ENCODE results near the gene RAB21. TPM values are rescaled to one million over a fixed set of nuclear protein-coding genes. Genes with fewer than 3 reads are reported as not detected.

The RAB21 gene
- total and polyA plus RNA-seq, 2 of the 13 experiments (the other 11 are each of a cell fraction or from before 2014, with no cell fraction given): 4.4 to 50.9 TPM

- FAIRE-seq (no peak), DNase-seq (ENCODE audit: low spot score) (no peak), ATAC-seq (no peak)
- Histone ChIP-seq H3K9ac (ENCODE audit: insufficient read depth, low read depth, low read length) (no peak overlapping the region), H3K79me2 (ENCODE audit: insufficient read depth, low read length) (peaks cover 86% of the 10 kb centered on the region), H3K4me1 (ENCODE audit: insufficient read depth, low read length) (no peaks in the 10 kb centered on the region), H4K20me1 (ENCODE audit: insufficient read depth, low read length) (peaks cover 25% of the 10 kb centered on the region), H3K27ac (ENCODE audit: extremely low read length, insufficient read depth, low read length) (no peak overlapping the region), H3K4me3 (replicated peaks in 1 of 3; ENCODE audit: insufficient read depth in 1 of 3, low read depth in 2 of 3, low read length in 3 of 3) (no peak overlapping the region), H3K27me3 (ENCODE audit: control insufficient read depth in 1 of 2, insufficient read depth in 2 of 2, low read length in 2 of 2) (no peaks in the 10 kb centered on the region), H2AFZ (ENCODE audit: low read length) (no peak overlapping the region), H3K4me2 (ENCODE audit: low read depth, low read length) (no peak overlapping the region), H3K36me3 (replicated peaks in 1 of 2; ENCODE audit: control insufficient read depth in 1 of 2, insufficient read depth in 2 of 2, low read length in 2 of 2) (peaks cover 2 to 13% of the 10 kb centered on the region in 2 experiments; a peak in 3 of 5 replicates), H3K9me3 (ENCODE audit: low read length) (no peaks in the 10 kb centered on the region)
- in situ Hi-C loops (cut with HindIII; ENCODE audit: extremely low pct_ligation_motif_present, low pct_unique_long_range_greater_than_20kb) (no loop called here), intact Hi-C loops (cut with micrococcal nuclease; ENCODE audit: unreplicated experiment) (no loop called here)
- no peak for TF ChIP-seq ZNF362 (CRISPR knock-in tag; IDR thresholded peaks at IDR 0.05; ENCODE audit: borderline replicate concordance)
- POLR2A ChIA-PET: interaction anchor here (2.7 kb wide), 1 partner anchor 11 kb away, joined by 6 read pairs; the partner anchor contains the start of gene RAB21
- CTCF ChIA-PET (ENCODE audit: low intra/inter-chr PET ratio, low total read pairs): no interaction called here
- WGBS (ENCODE audit: low lambda C conversion rate): 90% methylated on average over 2 of the region's 2 CpGs
- no TSS peak for BruUV-seq (replicated peaks)
Observed at GRCh38 chr12:71766202-71766601, 11.5 kb downstream of the RAB21 start.

- no peak for ATAC-seq
- no peaks in the 10 kb centered on the region for H3K9me3 ChIP-seq (ENCODE audit: low read length)
- 98% methylated on average over 5 of the region's 5 CpGs for WGBS (ENCODE audit: low lambda C conversion rate)
- no peak overlapping the region for H2AFZ ChIP-seq (ENCODE audit: low read length)
- FAIRE-seq: no peak
- intact Hi-C loops (cut with micrococcal nuclease; ENCODE audit: unreplicated experiment) (no loop called here), in situ Hi-C loops (cut with HindIII; ENCODE audit: extremely low pct_ligation_motif_present, low pct_unique_long_range_greater_than_20kb) (no loop called here)
- H3K27ac ChIP-seq (ENCODE audit: extremely low read length, insufficient read depth, low read length): no peak overlapping the region
- peaks cover 6 to 22% of the 10 kb centered on the region in 2 experiments; a peak in 4 of 5 replicates for H3K36me3 ChIP-seq (replicated peaks in 1 of 2; ENCODE audit: control insufficient read depth in 1 of 2, insufficient read depth in 2 of 2, low read length in 2 of 2)
- no peak overlapping the region for H3K9ac ChIP-seq (ENCODE audit: insufficient read depth, low read depth, low read length)
- BruUV-seq (replicated peaks): no TSS peak
- CTCF ChIA-PET (ENCODE audit: low intra/inter-chr PET ratio, low total read pairs): no interaction called here
- no peak for DNase-seq (ENCODE audit: low spot score)
- H3K79me2 ChIP-seq (ENCODE audit: insufficient read depth, low read length): peaks cover 79% of the 10 kb centered on the region
- H3K27me3 ChIP-seq (ENCODE audit: control insufficient read depth in 1 of 2, insufficient read depth in 2 of 2, low read length in 2 of 2): no peaks in the 10 kb centered on the region
- no peak overlapping the region for H3K4me3 ChIP-seq (replicated peaks in 1 of 3; ENCODE audit: insufficient read depth in 1 of 3, low read depth in 2 of 3, low read length in 3 of 3)
- no peak overlapping the region for H3K4me2 ChIP-seq (ENCODE audit: low read depth, low read length)
- no peaks in the 10 kb centered on the region for H3K4me1 ChIP-seq (ENCODE audit: insufficient read depth, low read length)
- H4K20me1 ChIP-seq (ENCODE audit: insufficient read depth, low read length): peaks cover 25% of the 10 kb centered on the region
- POLR2A ChIA-PET: interaction anchor here (2.7 kb wide), 1 partner anchor 12 kb away, joined by 6 read pairs; the partner anchor contains the start of gene RAB21
- TF ChIP-seq KDM2A (CRISPR knock-in tag; IDR thresholded peaks at IDR 0.05; ENCODE audit: borderline replicate concordance, low read depth) (no peak), CENPX (CRISPR knock-in tag; IDR thresholded peaks at IDR 0.05) (no peak), ZNF770 (CRISPR knock-in tag; IDR thresholded peaks at IDR 0.05) (no peak), RBFOX2 (IDR thresholded peaks at IDR 0.05; ENCODE audit: low read depth, low read length) (no peak), ZNF414 (CRISPR knock-in tag; IDR thresholded peaks at IDR 0.05) (no peak), SUZ12 (IDR thresholded peaks at IDR 0.05; ENCODE audit: low read depth, low read length) (no peak), AGO1 (IDR thresholded peaks at IDR 0.05; ENCODE audit: low read depth, low read length, poor library complexity, severe bottlenecking) (no peak), TOE1 (CRISPR knock-in tag; IDR thresholded peaks at IDR 0.05) (no peak), ZNF431 (CRISPR knock-in tag; IDR thresholded peaks at IDR 0.05; ENCODE audit: borderline replicate concordance, low read depth) (no peak), ZNF10 (CRISPR knock-in tag; IDR thresholded peaks at IDR 0.05; ENCODE audit: borderline replicate concordance, low read depth) (no peak), ZNF660 (CRISPR knock-in tag; IDR thresholded peaks at IDR 0.05; ENCODE audit: borderline replicate concordance, low read depth) (no peak)
Observed at GRCh38 chr12:71767183-71767582, 12.5 kb downstream of the RAB21 start.

All from HepG2 (cell line).